ENCODE measurements around the gene TNP1. TPM values are rescaled to one million over a fixed set of nuclear protein-coding genes. Genes with fewer than 3 reads are reported as not detected.

TNP1 gene
- total RNA-seq, 1 donor from 2014 or later: not detected

- Mint-ChIP-seq H3K4me3 (ENCODE audit: unreplicated experiment) (no peak overlapping the region), H3K4me1 (ENCODE audit: low read depth, unreplicated experiment) (peaks cover 4% of the 10 kb centered on the region), H3K9me3 (ENCODE audit: unreplicated experiment) (peaks cover 5% of the 10 kb centered on the region), H3K27me3 (ENCODE audit: unreplicated experiment) (peaks cover 1% of the 10 kb centered on the region), H3K27ac (ENCODE audit: unreplicated experiment) (no peak overlapping the region), H3K36me3 (ENCODE audit: unreplicated experiment) (no peaks in the 10 kb centered on the region)
- no peak for TF ChIP-seq CTCF (IDR thresholded peaks at IDR 0.05; ENCODE audit: partially characterized antibody, unreplicated experiment)
- no peak for DNase-seq
These were observed 20.1 kb upstream of the TNP1 start for GRCh38 chr2:216879727-216880508.

- DNase-seq: no peak
- Mint-ChIP-seq H3K9me3 (ENCODE audit: unreplicated experiment) (peaks cover 5% of the 10 kb centered on the region), H3K4me3 (ENCODE audit: unreplicated experiment) (no peak overlapping the region), H3K4me1 (ENCODE audit: low read depth, unreplicated experiment) (peaks cover 4% of the 10 kb centered on the region), H3K36me3 (ENCODE audit: unreplicated experiment) (no peaks in the 10 kb centered on the region), H3K27me3 (ENCODE audit: unreplicated experiment) (peaks cover 1% of the 10 kb centered on the region), H3K27ac (ENCODE audit: unreplicated experiment) (no peak overlapping the region)
- TF ChIP-seq CTCF (IDR thresholded peaks at IDR 0.05; ENCODE audit: partially characterized antibody, unreplicated experiment): no peak
These were observed 18.2 kb upstream of the TNP1 start for GRCh38 chr2:216878072-216878471.

GRCh38 chr2:216877085-216877484 is 17.2 kb upstream of the TNP1 start:
- Mint-ChIP-seq H3K27ac (ENCODE audit: unreplicated experiment) (no peak overlapping the region), H3K9me3 (ENCODE audit: unreplicated experiment) (peaks cover 5% of the 10 kb centered on the region), H3K27me3 (ENCODE audit: unreplicated experiment) (peaks cover 1% of the 10 kb centered on the region), H3K4me3 (ENCODE audit: unreplicated experiment) (no peak overlapping the region), H3K4me1 (ENCODE audit: low read depth, unreplicated experiment) (peaks cover 4% of the 10 kb centered on the region), H3K36me3 (ENCODE audit: unreplicated experiment) (no peaks in the 10 kb centered on the region)
- no peak for DNase-seq
- no peak for TF ChIP-seq CTCF (IDR thresholded peaks at IDR 0.05; ENCODE audit: partially characterized antibody, unreplicated experiment)

- H3K4me3 Mint-ChIP-seq (ENCODE audit: unreplicated experiment): no peak overlapping the region
- H3K4me1 Mint-ChIP-seq (ENCODE audit: low read depth, unreplicated experiment): peaks cover 4% of the 10 kb centered on the region
- H3K36me3 Mint-ChIP-seq (ENCODE audit: unreplicated experiment): no peaks in the 10 kb centered on the region
- no peak overlapping the region for H3K27ac Mint-ChIP-seq (ENCODE audit: unreplicated experiment)
- DNase-seq: no peak
- peaks cover 2% of the 10 kb centered on the region for H3K9me3 Mint-ChIP-seq (ENCODE audit: unreplicated experiment)
- no peak for TF ChIP-seq CTCF (IDR thresholded peaks at IDR 0.05; ENCODE audit: partially characterized antibody, unreplicated experiment)
- H3K27me3 Mint-ChIP-seq (ENCODE audit: unreplicated experiment): peaks cover 1% of the 10 kb centered on the region
These were observed 16.0 kb upstream of the TNP1 start for GRCh38 chr2:216875862-216876261.

GRCh38 chr2:216873573-216873972 is 13.7 kb upstream of the TNP1 start:
- Mint-ChIP-seq H3K36me3 (ENCODE audit: unreplicated experiment) (no peaks in the 10 kb centered on the region), H3K27me3 (ENCODE audit: unreplicated experiment) (no peaks in the 10 kb centered on the region), H3K4me3 (ENCODE audit: unreplicated experiment) (no peak overlapping the region), H3K27ac (ENCODE audit: unreplicated experiment) (no peak overlapping the region), H3K4me1 (ENCODE audit: low read depth, unreplicated experiment) (peaks cover under 1% of the 10 kb centered on the region), H3K9me3 (ENCODE audit: unreplicated experiment) (no peaks in the 10 kb centered on the region)
- DNase-seq: no peak
- TF ChIP-seq CTCF (IDR thresholded peaks at IDR 0.05; ENCODE audit: partially characterized antibody, unreplicated experiment): no peak
